HPDE6-E6E7 (cell line): ENCODE data around the gene GAPT.
"Not testable (repeated sequence)": the region's sequence is repeated elsewhere in the genome, so short reads cannot be mapped to it uniquely, and the experiment has no call there.

Experiments
- DNase-seq: peaks from one replicate; pipeline ENCODE4 v3.0.0; 2011; ENCODE audit warnings: missing footprints; ENCODE audit errors: extremely low spot score

GAPT gene

DNA sequence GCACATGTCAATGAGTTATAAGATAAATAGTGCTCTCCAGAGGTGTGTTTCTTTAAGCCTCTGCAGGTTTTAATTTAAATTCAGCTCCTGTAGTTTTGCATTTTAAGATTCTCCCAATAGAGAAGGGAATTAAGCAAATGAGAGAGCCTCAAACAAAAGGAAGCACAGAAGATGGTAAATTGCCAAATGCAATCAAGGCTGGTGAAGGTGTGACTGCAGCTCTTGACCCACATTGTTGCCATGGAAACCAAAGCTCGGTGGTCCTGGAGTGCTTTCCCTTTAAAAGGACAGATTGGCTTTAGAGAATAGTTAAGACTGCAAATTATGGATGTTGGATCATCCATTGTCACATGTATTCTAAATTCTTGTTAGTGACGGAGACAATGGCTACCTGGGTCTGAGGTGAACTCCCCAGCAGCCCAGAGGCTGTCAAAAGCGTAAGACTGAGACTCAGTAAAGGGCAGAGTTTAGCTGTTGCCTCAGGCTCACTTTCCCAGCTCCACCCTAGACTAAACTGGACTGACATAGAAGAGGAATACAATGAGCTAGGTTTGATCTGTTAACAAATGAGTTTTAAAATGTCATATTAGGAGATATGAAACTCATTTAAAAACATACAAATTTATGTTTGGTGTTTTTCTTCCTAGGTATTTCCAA is 12.3 kb downstream of the GAPT start:
- DNase-seq: no peak

DNA sequence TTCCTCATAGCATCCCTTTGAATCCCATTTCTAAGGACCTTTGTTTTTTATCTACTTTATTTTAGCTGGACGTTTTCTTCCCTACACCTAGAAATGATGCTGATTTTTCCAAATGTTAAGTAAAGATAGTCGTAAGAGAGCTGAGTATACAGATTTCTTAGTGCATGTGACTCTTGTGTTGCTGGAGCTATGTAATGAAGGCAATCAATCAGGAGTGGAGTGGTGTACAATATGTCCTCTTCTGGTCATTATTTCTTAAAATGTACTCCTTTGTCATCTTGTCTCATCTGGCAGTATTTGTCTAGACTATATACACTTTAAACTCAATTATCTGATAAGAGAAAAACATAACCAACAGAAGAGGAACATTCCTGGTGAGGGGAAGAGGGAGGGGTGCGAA is 13.5 kb downstream of the GAPT start:
- no peak for DNase-seq

DNA sequence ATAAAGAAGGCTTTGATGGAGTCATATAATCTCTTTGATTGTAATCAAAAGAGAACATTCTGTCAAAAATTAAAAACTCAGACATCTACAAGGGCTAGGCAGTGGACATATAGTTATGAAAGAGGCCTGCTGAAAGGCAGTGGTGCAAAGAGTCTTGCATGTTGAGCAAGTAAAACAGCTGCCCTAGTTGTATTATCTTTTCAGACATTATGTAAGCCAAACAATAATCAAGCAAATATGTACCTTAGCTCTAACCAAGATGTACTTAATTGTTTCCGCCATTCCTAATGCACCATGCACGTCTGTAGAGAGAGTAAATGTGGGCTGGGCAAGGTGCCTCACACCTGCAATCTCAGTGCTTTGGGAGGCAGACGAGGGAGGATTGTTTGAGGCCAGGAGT is 14.3 kb downstream of the GAPT start:
- no peak for DNase-seq

DNA sequence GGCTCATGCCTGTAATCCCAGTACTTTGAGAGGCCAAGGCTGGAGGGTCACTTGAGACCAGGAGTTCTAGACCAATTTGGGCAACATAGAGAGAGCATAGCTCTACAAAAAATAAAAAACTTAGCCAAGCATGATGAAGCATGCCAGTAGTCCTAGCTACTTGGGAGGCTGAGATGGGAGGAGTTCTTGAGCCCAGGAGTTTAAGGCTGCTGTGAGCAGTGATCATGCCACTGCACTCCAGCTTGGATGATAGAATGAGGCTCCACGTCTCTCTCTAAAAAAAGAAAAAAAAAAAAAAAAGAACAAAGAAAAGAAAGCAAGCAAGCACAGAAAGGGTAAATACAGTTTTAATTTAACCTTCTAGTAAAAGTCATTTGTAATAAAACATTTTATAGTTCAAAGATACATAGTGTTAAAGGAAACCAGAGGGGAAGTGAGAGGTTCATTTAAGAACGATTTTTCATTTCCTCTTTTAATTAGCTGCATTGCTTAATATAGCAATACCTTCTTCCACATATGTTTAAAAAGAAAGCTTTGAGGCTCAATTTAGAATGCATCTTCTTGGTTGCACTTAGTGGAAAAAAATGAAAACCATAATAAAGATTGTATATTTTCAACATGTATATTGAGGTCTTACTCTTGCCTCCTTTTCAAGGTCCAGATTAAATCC is 14.9 kb downstream of the GAPT start:
- no peak for DNase-seq

DNA sequence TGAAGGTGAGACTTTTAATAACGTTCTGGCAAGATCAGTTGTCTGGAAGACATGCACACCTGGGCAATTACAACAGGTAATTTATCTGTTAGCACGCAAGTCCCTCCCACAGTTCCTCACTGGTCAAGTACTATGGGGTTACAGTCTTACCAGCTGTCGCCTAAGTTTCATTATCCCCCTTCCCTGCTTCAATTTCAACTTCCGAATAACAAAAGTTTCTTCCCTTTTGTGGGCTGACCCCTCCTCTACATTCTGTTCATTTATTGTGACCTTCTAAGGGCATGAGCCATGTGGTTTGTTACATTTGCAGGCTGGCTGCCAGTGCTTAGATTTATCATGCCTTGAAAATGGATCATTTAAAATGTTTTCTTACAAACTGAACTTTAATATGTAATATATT is 16.5 kb downstream of the GAPT start:
- no peak for DNase-seq

DNA sequence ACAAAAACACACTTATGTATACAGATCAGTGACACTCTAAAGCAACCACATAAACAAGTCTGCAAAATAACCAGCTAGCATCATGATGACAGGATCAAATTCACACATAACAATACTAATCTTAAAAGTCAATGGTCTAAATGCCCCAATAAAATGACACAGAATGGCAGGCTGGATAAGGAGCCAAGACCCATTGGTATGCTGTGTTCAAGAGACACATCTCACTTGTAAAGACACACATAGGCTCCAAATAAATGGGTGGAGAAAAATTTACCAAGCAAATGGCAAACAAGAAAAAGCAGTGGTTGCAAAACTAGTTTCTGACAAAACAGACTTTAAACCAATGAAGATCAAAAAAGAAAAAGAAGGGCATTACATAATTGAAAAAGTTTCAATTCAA is 26.0 kb downstream of the GAPT start:
- no peak for DNase-seq

DNA sequence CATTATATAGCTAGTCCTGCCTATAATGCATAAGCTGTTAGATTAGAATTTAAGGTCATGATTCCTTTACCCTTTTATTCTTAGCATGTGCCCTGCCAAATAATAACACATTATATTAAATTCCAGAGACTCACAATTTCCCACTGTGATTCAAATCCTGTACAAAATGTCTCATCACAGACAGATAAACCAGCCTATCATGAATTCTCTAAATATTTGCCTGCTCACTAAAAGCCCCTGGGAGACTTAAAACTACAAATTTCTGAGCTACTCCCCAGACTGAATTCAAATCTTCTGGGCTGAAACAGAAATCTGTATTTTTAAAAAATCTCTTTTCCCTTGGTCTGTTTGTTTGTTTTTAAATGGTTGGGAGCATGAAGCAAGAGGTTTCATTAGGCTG is 32.7 kb downstream of the GAPT start:
- DNase-seq: no peak

DNA sequence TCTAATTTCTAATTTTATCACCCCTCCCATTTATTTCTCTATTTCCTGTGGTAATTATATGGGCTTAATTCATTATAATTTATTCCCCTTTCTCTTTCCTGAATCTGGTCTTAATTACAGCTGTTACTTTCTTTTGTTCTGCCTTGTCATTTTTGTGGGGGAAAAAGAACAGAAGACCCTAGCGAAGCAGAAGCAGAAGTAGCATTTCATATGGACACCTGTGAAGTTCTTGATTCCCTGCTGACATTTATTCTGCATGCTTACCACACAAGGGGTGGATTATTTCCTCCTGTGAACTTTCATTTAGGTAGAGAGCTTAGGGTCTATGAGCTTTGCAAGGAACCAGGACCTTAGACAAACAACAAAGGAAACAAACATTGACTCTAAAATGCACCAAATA is 33.3 kb downstream of the GAPT start:
- no peak for DNase-seq

DNA sequence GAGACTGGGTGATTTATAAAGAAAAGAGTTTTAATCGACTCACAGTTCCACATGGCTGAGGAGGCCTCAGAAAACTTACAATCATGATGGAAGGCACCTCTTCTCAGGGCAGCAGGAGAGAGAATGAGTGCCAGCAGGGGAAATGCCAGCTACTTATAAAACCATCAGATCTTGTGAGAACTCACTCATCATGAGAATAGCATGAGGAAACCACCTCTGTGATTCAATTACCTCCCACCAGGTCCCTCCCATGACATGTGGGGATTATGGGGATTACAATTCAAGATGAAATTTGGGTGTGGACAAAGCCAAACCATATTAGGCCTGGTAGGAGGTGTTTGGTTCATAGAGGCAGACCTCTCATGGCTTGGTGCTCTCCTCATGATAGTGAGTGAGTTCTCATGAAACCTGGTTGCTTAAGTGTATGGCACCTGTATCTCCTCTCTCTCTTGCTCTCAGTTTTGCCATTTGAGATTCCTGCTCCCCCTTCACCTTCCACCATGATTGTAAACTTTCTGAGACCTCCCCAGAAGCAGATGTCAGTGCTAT is 39.8 kb downstream of the GAPT start:
- no peak for DNase-seq

DNA sequence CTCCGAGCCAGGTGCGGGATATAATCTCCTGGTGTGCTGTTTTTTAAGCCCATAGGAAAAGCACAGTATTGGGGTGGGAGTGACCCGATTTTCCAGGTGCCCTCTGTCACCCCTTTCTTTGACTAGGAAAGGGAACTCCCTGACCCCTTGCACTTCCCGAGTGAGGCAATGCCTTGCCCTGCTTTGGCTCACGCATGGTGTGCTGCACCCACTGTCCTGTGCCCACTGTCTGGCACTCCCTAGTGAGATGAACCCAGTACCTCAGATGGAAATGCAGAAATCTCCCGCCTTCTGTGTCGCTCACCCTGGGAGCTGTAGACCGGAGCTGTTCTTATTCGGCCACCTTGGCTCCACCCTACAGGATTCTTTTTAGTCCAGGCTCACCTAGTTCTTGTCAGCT is 50.7 kb downstream of the GAPT start:
- DNase-seq: not testable (repeated sequence)

DNA sequence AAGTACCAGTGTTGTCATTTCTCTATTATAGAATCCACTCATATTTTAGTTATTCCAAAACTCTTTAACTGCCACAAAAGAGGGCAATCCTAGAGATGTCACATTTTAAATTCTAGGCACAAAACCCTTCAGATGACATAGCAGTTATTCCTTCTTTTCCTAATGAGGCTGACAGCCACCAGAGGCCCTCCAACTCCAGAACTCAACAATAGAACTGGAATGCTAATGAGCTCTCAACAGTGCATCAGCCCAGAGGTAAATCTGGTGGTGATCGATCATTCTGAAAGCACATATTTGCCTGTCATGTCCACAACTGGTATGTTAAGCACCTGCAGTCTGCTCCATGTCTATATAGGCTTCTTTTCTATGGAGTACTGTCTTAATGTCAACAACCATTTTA is 51.5 kb downstream of the GAPT start:
- DNase-seq: no peak

DNA sequence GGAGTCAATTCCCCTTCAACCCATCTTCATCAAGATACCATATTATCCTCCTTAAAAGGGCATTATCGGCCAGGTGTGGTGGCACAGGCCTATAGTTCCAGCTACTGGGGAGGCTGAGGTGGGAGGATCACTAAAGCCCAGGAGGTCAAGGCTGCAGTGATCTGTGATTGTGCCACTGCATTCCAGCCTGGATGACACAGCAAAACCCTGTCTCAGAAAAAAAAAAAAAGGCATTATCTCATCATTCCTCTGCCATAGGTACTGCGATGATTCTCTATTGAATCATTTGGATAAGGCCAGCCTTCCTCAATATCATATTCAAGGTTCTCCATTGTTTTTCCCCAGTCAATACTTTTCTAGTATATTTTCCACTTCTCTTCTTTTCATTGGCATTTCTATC is 52.5 kb downstream of the GAPT start:
- DNase-seq: no peak

DNA sequence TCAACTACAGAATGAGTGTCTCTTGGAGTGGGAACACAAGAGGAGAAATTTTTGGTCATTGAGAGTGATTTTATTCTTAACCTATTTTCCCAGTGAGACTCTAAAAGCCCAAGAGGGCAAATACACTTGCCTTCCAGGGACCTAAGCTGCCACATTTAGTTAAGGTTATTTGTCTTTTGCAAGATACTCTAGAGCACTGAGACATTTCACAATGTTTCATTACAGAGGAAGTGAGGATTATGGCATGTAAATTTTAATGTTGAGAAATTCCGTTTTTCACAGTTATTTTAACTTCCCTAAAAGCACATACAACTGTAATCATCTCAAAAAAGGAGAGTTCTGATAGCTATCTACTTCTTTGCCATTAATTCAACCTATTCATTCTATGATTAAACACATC is 53.0 kb downstream of the GAPT start:
- no peak for DNase-seq

DNA sequence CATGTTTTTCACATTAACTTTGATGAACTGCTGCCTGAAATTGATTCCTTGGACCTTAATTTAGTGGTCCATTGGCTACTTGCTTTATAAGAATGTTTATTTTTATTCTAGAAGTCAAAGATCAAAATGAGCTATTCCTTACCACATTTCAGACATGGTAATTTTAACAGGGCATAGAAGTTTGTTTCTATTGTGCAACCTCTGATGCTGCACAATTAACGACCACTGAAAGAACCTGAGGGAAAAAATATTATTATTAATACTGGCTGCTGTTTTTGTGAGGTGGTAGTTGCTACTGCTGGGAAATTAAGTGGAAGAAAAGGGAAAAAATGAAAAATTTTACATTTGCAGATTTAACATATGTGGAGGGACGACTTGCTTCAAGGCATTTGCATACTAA is 53.7 kb downstream of the GAPT start:
- DNase-seq: no peak

DNA sequence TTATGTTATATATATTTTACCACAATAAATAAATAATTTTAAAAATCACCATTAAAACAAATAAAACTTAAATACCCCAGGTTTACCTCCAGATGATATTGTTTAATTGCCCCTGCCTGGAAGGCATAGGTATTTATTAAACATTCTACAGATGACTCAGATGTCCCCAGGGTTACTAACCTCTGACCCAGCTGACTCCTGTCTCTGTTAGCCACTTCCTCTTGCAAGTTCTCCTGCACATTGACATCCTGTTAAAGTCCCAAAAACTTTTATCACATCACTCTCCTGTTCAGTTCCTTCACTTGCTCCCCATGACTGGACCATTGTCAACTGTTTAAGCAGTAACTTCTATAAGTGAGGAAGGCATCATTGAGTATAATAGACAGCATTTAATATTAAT is 54.7 kb downstream of the GAPT start:
- no peak for DNase-seq
